Measurements from ENCODE around the gene ECSIT.

ECSIT gene

DNA sequence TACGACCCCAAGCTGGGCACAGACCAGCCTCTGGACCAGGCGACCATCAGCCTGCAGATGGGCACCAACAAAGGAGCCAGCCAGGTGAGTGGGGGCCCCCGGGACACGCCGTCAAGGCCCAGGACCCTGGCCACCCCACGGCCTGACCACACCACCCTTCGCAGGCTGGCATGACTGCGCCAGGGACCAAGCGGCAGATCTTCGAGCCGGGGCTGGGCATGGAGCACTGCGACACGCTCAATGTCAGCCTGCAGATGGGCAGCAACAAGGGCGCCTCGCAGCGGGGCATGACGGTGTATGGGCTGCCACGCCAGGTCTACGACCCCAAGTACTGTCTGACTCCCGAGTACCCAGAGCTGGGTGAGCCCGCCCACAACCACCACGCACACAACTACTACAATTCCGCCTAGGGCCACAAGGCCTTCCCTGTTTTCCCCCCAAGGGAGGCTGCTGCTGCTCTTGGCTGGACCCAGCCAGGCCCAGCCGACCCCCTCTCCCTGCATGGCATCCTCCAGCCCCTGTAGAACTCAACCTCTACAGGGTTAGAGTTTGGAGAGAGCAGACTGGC, 20.5 kb upstream of the ECSIT start:
- no peak overlapping the region for H3K27ac ChIP-seq
- TF ChIP-seq, protein P1, sequence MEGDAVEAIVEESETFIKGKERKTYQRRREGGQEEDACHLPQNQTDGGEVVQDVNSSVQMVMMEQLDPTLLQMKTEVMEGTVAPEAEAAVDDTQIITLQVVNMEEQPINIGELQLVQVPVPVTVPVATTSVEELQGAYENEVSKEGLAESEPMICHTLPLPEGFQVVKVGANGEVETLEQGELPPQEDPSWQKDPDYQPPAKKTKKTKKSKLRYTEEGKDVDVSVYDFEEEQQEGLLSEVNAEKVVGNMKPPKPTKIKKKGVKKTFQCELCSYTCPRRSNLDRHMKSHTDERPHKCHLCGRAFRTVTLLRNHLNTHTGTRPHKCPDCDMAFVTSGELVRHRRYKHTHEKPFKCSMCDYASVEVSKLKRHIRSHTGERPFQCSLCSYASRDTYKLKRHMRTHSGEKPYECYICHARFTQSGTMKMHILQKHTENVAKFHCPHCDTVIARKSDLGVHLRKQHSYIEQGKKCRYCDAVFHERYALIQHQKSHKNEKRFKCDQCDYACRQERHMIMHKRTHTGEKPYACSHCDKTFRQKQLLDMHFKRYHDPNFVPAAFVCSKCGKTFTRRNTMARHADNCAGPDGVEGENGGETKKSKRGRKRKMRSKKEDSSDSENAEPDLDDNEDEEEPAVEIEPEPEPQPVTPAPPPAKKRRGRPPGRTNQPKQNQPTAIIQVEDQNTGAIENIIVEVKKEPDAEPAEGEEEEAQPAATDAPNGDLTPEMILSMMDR (conservative IDR thresholded peaks at IDR 0.05; ENCODE audit: low read depth): no peak
- ChIA-PET POLR2A (ENCODE audit: low non-redundant PET) (no interaction called here), CTCF (interaction anchor here (0.6 kb wide), 1 partner anchor 88 kb away, joined by 3 read pairs; no protein-coding TSS in a partner anchor)
- DNase-seq (ENCODE audit: low spot score): no peak

DNA sequence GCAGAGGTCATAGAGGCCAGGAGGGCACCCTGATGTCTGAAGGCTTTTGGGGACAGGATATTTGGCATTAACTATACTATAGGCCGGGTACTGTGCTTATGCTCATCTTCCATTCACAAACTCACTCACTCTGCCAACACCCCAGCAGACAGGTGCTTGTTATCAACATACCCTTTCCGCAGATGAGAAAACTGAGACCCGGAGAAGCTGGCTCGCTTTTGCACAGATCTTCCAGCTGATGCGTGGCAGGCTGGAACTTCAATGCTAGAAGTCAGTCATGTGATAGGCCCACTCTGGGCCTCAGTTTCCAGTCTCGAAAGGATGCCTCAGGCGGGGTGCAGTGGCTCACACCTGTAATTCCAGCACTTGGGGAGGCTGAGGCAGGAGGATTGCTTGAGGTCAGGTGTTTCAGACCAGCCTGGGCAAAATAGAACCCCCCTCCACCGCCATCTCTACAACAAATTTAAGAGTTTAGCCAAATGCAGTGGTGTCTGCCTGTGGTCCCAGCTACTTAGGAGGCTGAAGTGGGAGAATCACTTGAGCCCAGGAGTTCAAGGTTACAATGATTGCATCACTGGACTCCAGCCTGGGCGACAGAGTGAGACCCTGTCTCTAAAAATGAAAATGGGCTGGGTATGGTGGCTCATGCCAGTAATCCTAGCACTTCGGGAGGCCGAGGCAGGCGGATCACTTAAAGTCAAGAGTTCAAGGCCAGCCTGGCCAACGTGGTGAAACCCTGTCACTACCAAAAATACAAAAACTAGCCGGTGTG, 19.2 kb upstream of the ECSIT start:
- no peak overlapping the region for H3K27ac ChIP-seq
- CTCF ChIA-PET: interaction anchor here (0.6 kb wide), 2 partner anchors 42 to 47 kb away, joined by 3 to 4 read pairs; partner anchors contain the start of gene ZNF653
- TF ChIP-seq, protein P1 (conservative IDR thresholded peaks at IDR 0.05; ENCODE audit: low read depth): no peak
- DNase-seq (ENCODE audit: low spot score): no peak
- POLR2A ChIA-PET (ENCODE audit: low non-redundant PET): no interaction called here

- CTCF ChIA-PET: no interaction called here
- H3K27ac ChIP-seq: no peak overlapping the region
- POLR2A ChIA-PET (ENCODE audit: low non-redundant PET): interaction anchor here (0.5 kb wide), 1 partner anchor 28 kb away, joined by 4 read pairs; no protein-coding TSS in a partner anchor
- no peak for DNase-seq (ENCODE audit: low spot score)
- TF ChIP-seq, protein P1 (conservative IDR thresholded peaks at IDR 0.05; ENCODE audit: low read depth): no peak
Measured at GRCh38 chr19:11541238-11541637, 12.3 kb upstream of the ECSIT start.

DNA sequence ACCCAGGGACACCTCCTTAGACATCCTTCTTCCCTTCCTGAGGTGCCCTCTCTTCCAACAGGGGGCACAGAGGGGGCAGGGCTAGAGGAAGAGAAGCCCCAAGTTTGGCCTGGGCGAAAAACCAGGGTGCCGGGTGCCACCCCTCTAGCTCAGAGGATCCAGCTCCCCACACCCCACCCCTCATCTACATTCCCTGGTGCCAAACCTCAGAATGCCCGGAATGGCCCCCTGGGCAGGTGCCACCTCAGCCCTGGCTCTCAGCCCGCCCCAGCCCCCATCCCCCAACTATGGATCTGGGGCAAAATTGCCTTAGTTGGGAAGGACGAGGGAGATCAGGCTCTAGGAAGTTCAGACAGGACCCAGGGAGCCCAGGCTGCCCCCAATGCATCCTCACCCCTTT, 11.7 kb upstream of the ECSIT start:
- CTCF ChIA-PET: no interaction called here
- no peak overlapping the region for H3K27ac ChIP-seq
- POLR2A ChIA-PET (ENCODE audit: low non-redundant PET): no interaction called here
- DNase-seq (ENCODE audit: low spot score): no peak
- TF ChIP-seq, protein P1 (conservative IDR thresholded peaks at IDR 0.05; ENCODE audit: low read depth): no peak

GRCh38 chr19:11539495-11540365, 10.8 kb upstream of the ECSIT start:
- DNase-seq (ENCODE audit: low spot score): no peak
- POLR2A ChIA-PET (ENCODE audit: low non-redundant PET): no interaction called here
- no peak overlapping the region for H3K27ac ChIP-seq
- TF ChIP-seq, protein P1 (conservative IDR thresholded peaks at IDR 0.05; ENCODE audit: low read depth): no peak
- CTCF ChIA-PET: no interaction called here

Measured in RWPE1 (cell line).